DMS53 treated with DMSO at 0.1 percent for 48 hours (cell line): ENCODE results near the gene CENPC.
"Not testable (repeated sequence)": the region's sequence is repeated elsewhere in the genome, so short reads cannot be mapped to it uniquely, and the experiment has no call there.

ENCODE experiments used
- DNase-seq: peaks from one replicate; lab custom pipeline; 2025; ENCODE audit not compliant: unreplicated experiment; lab: John Stamatoyannopoulos, UW

CENPC gene

GRCh38 chr4:67550857-67551256 lies 5.6 kb upstream of the CENPC start:
- no peak for DNase-seq

- DNase-seq = no peak
Observed at GRCh38 chr4:67550451-67550850, 5.1 kb upstream of the CENPC start.

GRCh38 chr4:67549123-67549522 lies 3.8 kb upstream of the CENPC start:
- peak; percentile 50 for DNase-seq

GRCh38 chr4:67546971-67547370 lies 1.7 kb upstream of the CENPC start:
- DNase-seq = no peak

- no peak for DNase-seq
Observed at GRCh38 chr4:67546004-67546356, 677 bp upstream of the CENPC start.

- no peak for DNase-seq
Observed at GRCh38 chr4:67542076-67542475, 3.2 kb downstream of the CENPC start.

GRCh38 chr4:67539830-67540229 lies 5.5 kb downstream of the CENPC start:
- no peak for DNase-seq

- no peak for DNase-seq
Observed at GRCh38 chr4:67535280-67535840, 9.9 kb downstream of the CENPC start.

GRCh38 chr4:67533112-67533511 lies 12.2 kb downstream of the CENPC start:
- no peak for DNase-seq

- not testable (repeated sequence) for DNase-seq
Observed at GRCh38 chr4:67532397-67532796, 12.9 kb downstream of the CENPC start.

GRCh38 chr4:67531379-67531962 lies 13.8 kb downstream of the CENPC start:
- peak; percentile 60 for DNase-seq

- not testable (repeated sequence) for DNase-seq
Observed at GRCh38 chr4:67524140-67524539, 21.2 kb downstream of the CENPC start.

GRCh38 chr4:67522851-67523671 lies 22.2 kb downstream of the CENPC start:
- no peak for DNase-seq

- DNase-seq = no peak
Observed at GRCh38 chr4:67522230-67522629, 23.1 kb downstream of the CENPC start.

- DNase-seq = no peak
Observed at GRCh38 chr4:67521506-67521905, 23.8 kb downstream of the CENPC start.

GRCh38 chr4:67520141-67520540 lies 25.2 kb downstream of the CENPC start:
- no peak for DNase-seq

GRCh38 chr4:67512501-67512900 lies 32.8 kb downstream of the CENPC start:
- DNase-seq = no peak

GRCh38 chr4:67500373-67500772 lies 44.9 kb downstream of the CENPC start:
- DNase-seq = no peak

GRCh38 chr4:67499799-67500198 lies 45.5 kb downstream of the CENPC start:
- DNase-seq = no peak

GRCh38 chr4:67483868-67484602 lies 61.3 kb downstream of the CENPC start:
- no peak for DNase-seq

GRCh38 chr4:67480810-67481209 lies 64.5 kb downstream of the CENPC start:
- DNase-seq = no peak

GRCh38 chr4:67475155-67475554 lies 70.1 kb downstream of the CENPC start:
- no peak for DNase-seq
